Mesothelial cell of epicardium (in vitro differentiated cells): ENCODE results near the gene BNC1. TPM values are rescaled to one million over a fixed set of nuclear protein-coding genes. Genes with fewer than 3 reads are reported as not detected.

Source experiments
- DNase-seq, 2 experiments: peaks; one replicate each; pipeline ENCODE4 v3.0.0; 2021; ENCODE audit warnings: low spot score in 2 of 2; ENCODE audit not compliant: unreplicated experiment in 2 of 2
- H3K27ac Mint-ChIP-seq: 2 replicates; pipeline ENCODE4 v1.8.0; 2021; ENCODE audit warnings: mixed read lengths
- H3K27me3 Mint-ChIP-seq: 2 replicates; pipeline ENCODE4 v1.8.0; 2021; ENCODE audit warnings: low read depth, mixed read lengths
- H3K36me3 Mint-ChIP-seq: 2 replicates; pipeline ENCODE4 v1.8.0; 2021; ENCODE audit warnings: mixed read lengths
- H3K4me1 Mint-ChIP-seq: 2 replicates; pipeline ENCODE4 v1.8.0; 2021; ENCODE audit warnings: mixed read lengths
- H3K4me3 Mint-ChIP-seq: 2 replicates; pipeline ENCODE4 v1.8.0; 2021; ENCODE audit warnings: mild to moderate bottlenecking, moderate library complexity, mixed read lengths
- H3K9me3 Mint-ChIP-seq: 2 replicates; pipeline ENCODE4 v1.8.0; 2021; ENCODE audit warnings: mixed read lengths
- total RNA-seq: library from RNA; stranded (reverse); gene quantifications from 3 replicates; pipeline ENCODE4 v1.2.1, GENCODE V29; 2021
- TF ChIP-seq, protein P1 (sequence below): fragments of 200-600 bp; sonication (generic); IDR thresholded peaks from one replicate; pipeline ENCODE4 v1.5.0; 2021; ENCODE audit warnings: antibody characterized with exemption; ENCODE audit not compliant: unreplicated experiment

BNC1 gene
- total RNA-seq, 1 donor from 2014 or later = 50.9 TPM

DNA sequence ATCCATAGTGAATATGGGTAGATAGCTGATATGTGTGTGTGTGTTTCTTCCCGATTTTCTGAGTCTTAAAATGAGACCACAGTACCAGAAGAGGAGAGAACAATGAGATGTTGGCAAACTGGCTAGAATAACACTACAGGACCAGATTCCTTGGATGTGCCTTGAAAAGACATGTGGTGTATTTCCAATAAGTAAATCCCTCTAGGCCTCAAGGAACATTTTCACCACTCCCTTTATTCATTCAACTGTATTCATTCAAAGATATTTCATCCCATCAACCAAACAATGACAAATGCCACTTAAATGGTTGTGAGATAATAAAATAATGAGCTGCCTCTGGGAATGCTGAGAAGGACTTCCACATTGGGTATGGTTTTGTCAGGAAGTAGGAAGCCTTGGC is 8.7 kb upstream of the BNC1 start:
- Mint-ChIP-seq H3K9me3 (peaks cover 4% of the 10 kb centered on the region), H3K27ac (peak overlapping the region; percentile 40), H3K4me1 (peaks cover 30% of the 10 kb centered on the region), H3K36me3 (no peaks in the 10 kb centered on the region), H3K27me3 (no peaks in the 10 kb centered on the region), H3K4me3 (no peak overlapping the region)
- DNase-seq = no peak
- TF ChIP-seq, protein P1, sequence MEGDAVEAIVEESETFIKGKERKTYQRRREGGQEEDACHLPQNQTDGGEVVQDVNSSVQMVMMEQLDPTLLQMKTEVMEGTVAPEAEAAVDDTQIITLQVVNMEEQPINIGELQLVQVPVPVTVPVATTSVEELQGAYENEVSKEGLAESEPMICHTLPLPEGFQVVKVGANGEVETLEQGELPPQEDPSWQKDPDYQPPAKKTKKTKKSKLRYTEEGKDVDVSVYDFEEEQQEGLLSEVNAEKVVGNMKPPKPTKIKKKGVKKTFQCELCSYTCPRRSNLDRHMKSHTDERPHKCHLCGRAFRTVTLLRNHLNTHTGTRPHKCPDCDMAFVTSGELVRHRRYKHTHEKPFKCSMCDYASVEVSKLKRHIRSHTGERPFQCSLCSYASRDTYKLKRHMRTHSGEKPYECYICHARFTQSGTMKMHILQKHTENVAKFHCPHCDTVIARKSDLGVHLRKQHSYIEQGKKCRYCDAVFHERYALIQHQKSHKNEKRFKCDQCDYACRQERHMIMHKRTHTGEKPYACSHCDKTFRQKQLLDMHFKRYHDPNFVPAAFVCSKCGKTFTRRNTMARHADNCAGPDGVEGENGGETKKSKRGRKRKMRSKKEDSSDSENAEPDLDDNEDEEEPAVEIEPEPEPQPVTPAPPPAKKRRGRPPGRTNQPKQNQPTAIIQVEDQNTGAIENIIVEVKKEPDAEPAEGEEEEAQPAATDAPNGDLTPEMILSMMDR = no peak

DNA sequence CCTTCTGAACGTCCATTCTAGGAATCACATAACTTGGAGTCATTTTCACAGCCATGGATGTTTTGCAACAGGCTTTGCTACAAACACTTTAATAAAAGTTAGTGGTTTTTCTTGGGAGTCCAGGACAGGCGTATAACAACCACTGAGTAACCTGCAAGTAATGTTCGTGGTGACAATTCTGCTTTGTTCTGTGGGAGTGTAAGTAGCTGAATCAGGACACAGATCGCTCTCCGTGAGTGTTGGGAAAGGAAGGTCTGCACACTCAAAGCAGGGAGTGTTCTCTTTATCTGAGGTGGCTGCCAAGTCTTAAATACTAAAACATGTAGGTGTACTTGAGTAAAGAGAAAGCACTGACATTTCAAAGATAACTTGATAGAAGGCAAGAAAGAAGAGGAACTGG is 7.9 kb upstream of the BNC1 start:
- no peak overlapping the region for H3K4me3 Mint-ChIP-seq
- peak overlapping the region; percentile 40 for H3K27ac Mint-ChIP-seq
- TF ChIP-seq, protein P1 = no peak
- no peaks in the 10 kb centered on the region for H3K36me3 Mint-ChIP-seq
- DNase-seq = no peak
- peaks cover 38% of the 10 kb centered on the region for H3K4me1 Mint-ChIP-seq
- peaks cover 4% of the 10 kb centered on the region for H3K9me3 Mint-ChIP-seq
- peaks cover 3% of the 10 kb centered on the region for H3K27me3 Mint-ChIP-seq

DNA sequence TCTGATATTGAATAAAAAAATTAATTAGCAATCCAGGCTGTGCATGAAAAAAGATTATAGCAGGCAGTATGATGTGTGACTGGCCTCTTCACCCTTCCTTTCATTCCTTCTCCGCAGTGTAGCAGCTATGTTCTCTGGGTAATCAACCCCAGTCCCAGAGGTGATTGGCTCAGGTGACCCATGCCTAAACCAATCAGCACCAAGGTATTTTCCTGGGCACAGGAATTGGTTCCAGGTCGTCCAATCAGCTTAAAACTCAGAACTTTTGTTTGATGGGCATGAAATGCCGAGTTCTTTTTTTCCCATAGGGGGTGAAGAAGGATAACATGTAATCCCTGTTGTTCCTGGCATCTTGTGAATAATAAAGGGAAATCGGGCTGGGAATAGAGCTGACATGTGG is 5.8 kb upstream of the BNC1 start:
- peaks cover 56% of the 10 kb centered on the region for H3K4me1 Mint-ChIP-seq
- H3K36me3 Mint-ChIP-seq = no peaks in the 10 kb centered on the region
- no peak overlapping the region for H3K4me3 Mint-ChIP-seq
- peaks cover 18% of the 10 kb centered on the region for H3K27me3 Mint-ChIP-seq
- TF ChIP-seq, protein P1 = no peak
- H3K27ac Mint-ChIP-seq = peak overlapping the region; percentile 45
- no peak for DNase-seq
- no peaks in the 10 kb centered on the region for H3K9me3 Mint-ChIP-seq

DNA sequence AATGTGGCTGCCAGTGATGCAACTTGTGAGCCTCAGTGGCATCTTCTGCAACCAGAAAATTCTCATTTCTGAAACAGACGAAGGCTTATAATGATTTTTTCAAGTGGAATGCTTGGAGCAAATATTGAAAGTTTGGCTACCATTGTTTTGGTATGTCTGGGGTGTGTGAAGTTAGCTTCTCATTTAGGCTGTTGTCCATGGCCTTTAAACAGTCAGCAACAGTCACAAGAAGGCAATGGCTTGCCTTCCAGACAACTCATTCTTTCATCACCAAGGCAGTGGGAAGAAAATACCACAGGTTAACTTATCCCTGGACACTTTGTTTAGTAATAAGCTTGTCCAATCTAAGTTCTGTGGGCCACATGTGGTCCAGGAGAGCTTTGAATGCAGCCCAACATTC is 4.7 kb upstream of the BNC1 start:
- H3K4me1 Mint-ChIP-seq = peaks cover 61% of the 10 kb centered on the region
- peaks cover 23% of the 10 kb centered on the region for H3K27me3 Mint-ChIP-seq
- H3K27ac Mint-ChIP-seq = peak overlapping the region; percentile 94
- H3K9me3 Mint-ChIP-seq = no peaks in the 10 kb centered on the region
- no peak overlapping the region for H3K4me3 Mint-ChIP-seq
- no peaks in the 10 kb centered on the region for H3K36me3 Mint-ChIP-seq
- DNase-seq = no peak
- TF ChIP-seq, protein P1 = no peak

DNA sequence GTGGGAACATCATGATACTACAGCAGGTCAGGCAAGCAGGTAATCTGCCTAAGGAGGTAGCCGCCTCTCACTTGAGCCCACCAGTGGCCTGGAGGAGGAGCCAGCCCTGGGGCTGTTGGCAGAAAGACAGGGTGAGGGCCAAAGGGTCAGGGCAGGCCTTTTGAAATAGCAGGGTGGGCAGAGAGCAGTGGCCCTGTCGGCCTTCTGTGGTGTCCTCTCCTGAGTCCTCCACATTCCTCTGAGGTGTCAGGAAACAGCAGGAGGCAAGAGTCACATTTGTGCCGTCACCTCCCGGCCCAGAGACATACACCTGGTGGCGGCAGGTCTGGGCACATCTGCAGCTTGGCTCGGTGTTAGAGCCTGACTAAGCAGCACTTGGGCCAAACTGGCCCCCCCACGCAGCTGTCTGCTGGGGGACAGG is 3.9 kb upstream of the BNC1 start:
- TF ChIP-seq, protein P1 = no peak
- Mint-ChIP-seq H3K4me3 (no peak overlapping the region), H3K27me3 (peaks cover 27% of the 10 kb centered on the region), H3K9me3 (no peaks in the 10 kb centered on the region), H3K36me3 (no peaks in the 10 kb centered on the region), H3K4me1 (peaks cover 62% of the 10 kb centered on the region), H3K27ac (peak overlapping the region; percentile 94)
- DNase-seq = no peak

DNA sequence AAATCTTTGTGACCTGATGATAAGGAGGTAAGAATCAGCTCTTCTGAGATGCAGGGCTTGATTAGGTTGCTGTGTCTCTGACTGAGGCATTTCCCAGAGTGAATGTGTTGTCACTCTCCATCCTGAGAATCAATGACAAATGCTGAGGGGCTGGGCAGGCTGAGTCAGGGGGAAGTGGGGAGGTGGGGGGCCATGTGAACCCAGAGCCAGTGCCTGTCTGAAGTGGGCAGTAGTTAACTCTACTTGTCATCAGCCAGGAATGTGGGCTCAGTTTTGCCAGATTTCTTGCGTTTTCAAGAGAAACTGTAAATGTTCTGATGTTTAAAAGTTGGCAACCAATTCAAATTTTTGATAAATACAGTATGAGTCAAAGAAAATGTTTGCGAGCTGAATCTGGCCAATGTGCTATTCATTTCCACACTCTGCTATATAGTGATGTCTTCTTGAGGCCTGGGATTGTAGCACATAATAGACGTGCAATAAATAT is 3.1 kb upstream of the BNC1 start:
- Mint-ChIP-seq H3K4me3 (no peak overlapping the region), H3K36me3 (no peaks in the 10 kb centered on the region), H3K27me3 (peaks cover 31% of the 10 kb centered on the region), H3K27ac (peak overlapping the region; percentile 94), H3K4me1 (peaks cover 59% of the 10 kb centered on the region), H3K9me3 (no peaks in the 10 kb centered on the region)
- DNase-seq = no peak
- TF ChIP-seq, protein P1 = no peak
